ENCODE results near the gene UROC1.

- TF ChIP-seq, protein P1, sequence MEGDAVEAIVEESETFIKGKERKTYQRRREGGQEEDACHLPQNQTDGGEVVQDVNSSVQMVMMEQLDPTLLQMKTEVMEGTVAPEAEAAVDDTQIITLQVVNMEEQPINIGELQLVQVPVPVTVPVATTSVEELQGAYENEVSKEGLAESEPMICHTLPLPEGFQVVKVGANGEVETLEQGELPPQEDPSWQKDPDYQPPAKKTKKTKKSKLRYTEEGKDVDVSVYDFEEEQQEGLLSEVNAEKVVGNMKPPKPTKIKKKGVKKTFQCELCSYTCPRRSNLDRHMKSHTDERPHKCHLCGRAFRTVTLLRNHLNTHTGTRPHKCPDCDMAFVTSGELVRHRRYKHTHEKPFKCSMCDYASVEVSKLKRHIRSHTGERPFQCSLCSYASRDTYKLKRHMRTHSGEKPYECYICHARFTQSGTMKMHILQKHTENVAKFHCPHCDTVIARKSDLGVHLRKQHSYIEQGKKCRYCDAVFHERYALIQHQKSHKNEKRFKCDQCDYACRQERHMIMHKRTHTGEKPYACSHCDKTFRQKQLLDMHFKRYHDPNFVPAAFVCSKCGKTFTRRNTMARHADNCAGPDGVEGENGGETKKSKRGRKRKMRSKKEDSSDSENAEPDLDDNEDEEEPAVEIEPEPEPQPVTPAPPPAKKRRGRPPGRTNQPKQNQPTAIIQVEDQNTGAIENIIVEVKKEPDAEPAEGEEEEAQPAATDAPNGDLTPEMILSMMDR (IDR thresholded peaks at IDR 0.05), result no peak
- TF ChIP-seq REST (IDR thresholded peaks at IDR 0.05; ENCODE audit: low read depth, low read length), result no peak
- TF ChIP-seq POLR2AphosphoS5 (IDR thresholded peaks at IDR 0.05; ENCODE audit: low read depth, low read length), result no peak
- no peak for TF ChIP-seq YY1 (IDR thresholded peaks at IDR 0.05; ENCODE audit: low read depth)
- no peak for TF ChIP-seq JUND (IDR thresholded peaks at IDR 0.05)
- no peak for TF ChIP-seq RAD21 (IDR thresholded peaks at IDR 0.05; ENCODE audit: low read length)
Measured at GRCh38 chr3:126435456-126436315, 81.9 kb downstream of the UROC1 start.
